HepG2 (cell line): Measurements from ENCODE around the gene LCLAT1. TPM values are rescaled to one million over a fixed set of nuclear protein-coding genes. Genes with fewer than 3 reads are reported as not detected.

Source experiments
- ATAC-seq: fragments of 200-7000 bp; cut with Tn5 transposase; 3 replicates; pipeline ENCODE4 v1.9.1; 2020; ENCODE audit warnings: mild to moderate bottlenecking, moderate library complexity
- BruUV-seq: library from RNA; stranded (reverse); fragments of 400-500 nt; replicated peaks from 2 replicates; lab custom pipeline; 2021; lab: Mats Ljungman, UMichigan
- CTCF ChIA-PET: fragments of 300-600 bp; formaldehyde crosslinking; extraction: SDS; loops from one replicate; lab custom pipeline; 2021; ENCODE audit warnings: low total read pairs, inconsistent platforms, low intra/inter-chr PET ratio; lab: Yijun Ruan, JAX
- POLR2A ChIA-PET: fragments of 350-600 bp; sonication (Branson Sonifier 250); formaldehyde crosslinking; loops from one replicate; lab custom pipeline; 2020; ENCODE audit warnings: antibody characterized with exemption, inconsistent platforms; lab: Yijun Ruan, JAX
- DNase-seq: peaks from one replicate; pipeline ENCODE4 v3.0.0-alpha.2; 2015; ENCODE audit warnings: low spot score
- FAIRE-seq: peaks from 3 replicates; lab custom pipeline; 2011; peaks lifted over from hg19 to GRCh38; lab: Jason Lieb, UNC
- H2AFZ ChIP-seq: one replicate; pipeline ENCODE4 v1.6.1; 2011; ENCODE audit warnings: low read length, inconsistent platforms
- H3K27ac ChIP-seq: fragments of 300-600 bp; 3 replicates; pipeline ENCODE4 v1.8.0; 2011; ENCODE audit warnings: mixed run types, mild to moderate bottlenecking, mixed read lengths, low read length, inconsistent platforms; ENCODE audit not compliant: insufficient read depth; ENCODE audit errors: extremely low read length
- H3K27me3 ChIP-seq, 2 experiments: fragments of 200-600 bp in 1 of 2; 2 replicates in 1 of 2; 3 replicates in 1 of 2; pipeline versions ENCODE4 v1.6.0 to v1.8.0; 2011; ENCODE audit warnings: low read length in 2 of 2, mild to moderate bottlenecking in 2 of 2, moderate library complexity in 2 of 2, inconsistent platforms in 1 of 2; ENCODE audit not compliant: insufficient read depth in 2 of 2, control insufficient read depth in 1 of 2
- H3K36me3 ChIP-seq, 2 experiments: fragments of 200-600 bp in 1 of 2; replicated peaks in 1 of 2; 2 replicates in 1 of 2; 3 replicates in 1 of 2; pipeline versions ENCODE4 v1.5.1 to v1.8.0; 2011; ENCODE audit warnings: low read length in 2 of 2, inconsistent platforms in 1 of 2; ENCODE audit not compliant: insufficient read depth in 2 of 2, control insufficient read depth in 1 of 2
- H3K4me1 ChIP-seq: 2 replicates; pipeline ENCODE4 v1.5.1; 2012; ENCODE audit warnings: low read length, inconsistent platforms; ENCODE audit not compliant: insufficient read depth
- H3K4me2 ChIP-seq: 2 replicates; pipeline ENCODE4 v1.6.0; 2011; ENCODE audit warnings: low read depth, low read length, inconsistent platforms
- H3K4me3 ChIP-seq, 3 experiments: fragments of 200-600 bp in 1 of 3; sonication (generic), shearing (Covaris generic) in 1 of 3; replicated peaks in 1 of 3; 2 replicates each; pipeline ENCODE4 v1.5.1; 2011 to 2016; ENCODE audit warnings: low read length in 3 of 3, inconsistent platforms in 2 of 3, low read depth in 2 of 3, mild to moderate bottlenecking in 2 of 3, control low read depth in 1 of 3, mixed read lengths in 1 of 3; ENCODE audit not compliant: insufficient read depth in 1 of 3
- H3K79me2 ChIP-seq: one replicate; pipeline ENCODE4 v1.6.1; 2011; ENCODE audit warnings: low read length, inconsistent platforms; ENCODE audit not compliant: insufficient read depth
- H3K9ac ChIP-seq: 2 replicates; pipeline ENCODE4 v1.6.0; 2011; ENCODE audit warnings: mild to moderate bottlenecking, low read depth, low read length, inconsistent platforms; ENCODE audit not compliant: insufficient read depth
- H3K9me3 ChIP-seq: 2 replicates; pipeline ENCODE4 v1.5.1; 2012; ENCODE audit warnings: mild to moderate bottlenecking, low read length
- H4K20me1 ChIP-seq: 2 replicates; pipeline ENCODE4 v1.6.0; 2011; ENCODE audit warnings: inconsistent platforms, mild to moderate bottlenecking, low read length, moderate library complexity; ENCODE audit not compliant: insufficient read depth
- ADNP ChIP-seq: sonication (generic); formaldehyde crosslinking; IDR thresholded peaks from 2 replicates; pipeline ENCODE4 v1.4.0; 2020; ENCODE audit warnings: missing genetic modification reagents
- EEA1 ChIP-seq: sonication (generic); formaldehyde crosslinking; IDR thresholded peaks from 2 replicates; pipeline ENCODE4 v1.5.1; 2020; ENCODE audit warnings: mild to moderate bottlenecking, missing genetic modification reagents, borderline replicate concordance
- JUN ChIP-seq: sonication (generic); formaldehyde crosslinking; IDR thresholded peaks from 2 replicates; pipeline ENCODE4 v1.4.0; 2020; ENCODE audit warnings: mild to moderate bottlenecking, missing genetic modification reagents
- PHF8 ChIP-seq: sonication (generic); formaldehyde crosslinking; IDR thresholded peaks from 2 replicates; pipeline ENCODE4 v1.5.0; 2020; ENCODE audit warnings: missing genetic modification reagents
- PRPF4 ChIP-seq: fragments of 200-400 bp; formaldehyde crosslinking; IDR thresholded peaks from 2 replicates; pipeline ENCODE4 v1.6.1; 2016; ENCODE audit warnings: low read length, low read depth; ENCODE audit not compliant: poor library complexity, severe bottlenecking
- SMARCE1 ChIP-seq: fragments of 450-650 bp; IDR thresholded peaks from 2 replicates; pipeline ENCODE4 v1.6.1; 2017; ENCODE audit warnings: borderline replicate concordance
- ZNF468 ChIP-seq: sonication (generic); formaldehyde crosslinking; IDR thresholded peaks from 2 replicates; pipeline ENCODE4 v1.8.0; 2022; ENCODE audit warnings: mild to moderate bottlenecking, moderate library complexity, missing genetic modification reagents
- ZNF547 ChIP-seq: sonication (generic); formaldehyde crosslinking; IDR thresholded peaks from 2 replicates; pipeline ENCODE4 v1.5.1; 2020; ENCODE audit warnings: mild to moderate bottlenecking, missing genetic modification reagents
- WGBS: methylation state at CpG from one replicate; pipeline ENCODE4 v1.1.6; 2017; ENCODE audit warnings: low lambda C conversion rate; 5-methylcytosine and 5-hydroxymethylcytosine counted together
- in situ Hi-C: cut with HindIII; loops from 2 replicates; pipeline ENCODE4 v1.10.0; 2017; ENCODE audit warnings: low pct_unique_long_range_greater_than_20kb; ENCODE audit not compliant: extremely low pct_ligation_motif_present
- intact Hi-C: fragments of 100-400 bp; cut with micrococcal nuclease; formaldehyde crosslinking; loops from one replicate; pipeline ENCODE4 v1.10.0; 2022; ENCODE audit not compliant: unreplicated experiment
- polyA plus RNA-seq, 8 experiments: library from polyadenylated mRNA; depleted of rRNA in 3 of 8; stranded (reverse) in 7 of 8; unstranded in 1 of 8; fragments of >200 nt; fragmentation: Illumina TruSeq in 4 of 8; extraction: Trizol in 4 of 8; gene quantifications; 2 replicates each; pipeline versions ENCODE4 v1.2.1 to v1.2.3, GENCODE V29; 2011 to 2016; ENCODE audit warnings: low read depth in 4 of 8, missing spikeins in 1 of 8, mixed read lengths in 1 of 8; ENCODE audit not compliant: insufficient read depth in 1 of 8
- total RNA-seq, 5 experiments: library from RNA; depleted of rRNA; stranded (reverse); fragments of >200 nt; fragmentation: Illumina TruSeq; extraction: Trizol; gene quantifications; 2 replicates each; pipeline ENCODE4 v1.2.3, GENCODE V29; 2016; ENCODE audit warnings: low read depth in 1 of 5
- TF ChIP-seq, protein P1 (sequence below): sonication (generic); formaldehyde crosslinking; IDR thresholded peaks from 2 replicates; pipeline ENCODE4 v1.4.0; 2020; ENCODE audit warnings: missing genetic modification reagents, borderline replicate concordance

The LCLAT1 gene
- total and polyA plus RNA-seq, 2 of the 13 experiments (the other 11 are each of a cell fraction or from before 2014, with no cell fraction given) = 18.0 to 28.0 TPM

DNA sequence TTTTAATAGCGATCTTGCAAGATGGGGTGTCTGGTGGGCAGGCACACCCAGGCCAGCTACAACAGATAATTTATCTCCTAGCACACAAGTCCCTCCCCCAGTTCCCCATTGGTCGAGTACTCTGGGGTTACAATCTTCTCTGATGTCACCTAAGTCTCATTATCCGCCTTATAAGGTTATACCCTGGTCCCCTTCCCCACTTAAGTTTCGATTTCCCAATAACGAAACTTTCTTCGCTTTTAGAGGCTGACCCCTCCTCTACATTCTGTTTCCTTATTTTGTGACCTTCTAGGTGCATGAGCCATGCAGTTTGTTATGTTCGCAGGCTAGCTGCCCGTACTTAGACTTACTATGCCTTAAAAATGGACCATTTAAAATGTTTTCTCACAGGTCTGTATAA lies 180.1 kb downstream of the LCLAT1 start:
- intact Hi-C loops = no loop called here
- DNase-seq = no peak
- CTCF ChIA-PET = no interaction called here
- WGBS = 96% methylated on average over 8 of the region's 8 CpGs
- in situ Hi-C loops = no loop called here
- Histone ChIP-seq H3K27ac (no peak overlapping the region), H3K4me1 (no peaks in the 10 kb centered on the region), H3K4me3 (no peak overlapping the region), H3K36me3 (peaks cover 2 to 5% of the 10 kb centered on the region in 2 experiments; a peak in 2 of 5 replicates), H3K9me3 (no peaks in the 10 kb centered on the region), H2AFZ (no peak overlapping the region), H3K27me3 (no peaks in the 10 kb centered on the region), H4K20me1 (no peaks in the 10 kb centered on the region), H3K4me2 (no peak overlapping the region), H3K79me2 (no peaks in the 10 kb centered on the region), H3K9ac (no peak overlapping the region)
- TF ChIP-seq JUN (CRISPR knock-in tag) = no peak
- TF ChIP-seq ZNF468 (CRISPR knock-in tag) = no peak
- no peak for TF ChIP-seq PRPF4
- TF ChIP-seq, protein P1, sequence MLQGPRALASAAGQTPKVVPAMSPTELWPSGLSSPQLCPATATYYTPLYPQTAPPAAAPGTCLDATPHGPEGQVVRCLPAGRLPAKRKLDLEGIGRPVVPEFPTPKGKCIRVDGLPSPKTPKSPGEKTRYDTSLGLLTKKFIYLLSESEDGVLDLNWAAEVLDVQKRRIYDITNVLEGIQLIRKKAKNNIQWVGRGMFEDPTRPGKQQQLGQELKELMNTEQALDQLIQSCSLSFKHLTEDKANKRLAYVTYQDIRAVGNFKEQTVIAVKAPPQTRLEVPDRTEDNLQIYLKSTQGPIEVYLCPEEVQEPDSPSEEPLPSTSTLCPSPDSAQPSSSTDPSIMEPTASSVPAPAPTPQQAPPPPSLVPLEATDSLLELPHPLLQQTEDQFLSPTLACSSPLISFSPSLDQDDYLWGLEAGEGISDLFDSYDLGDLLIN = no peak
- BruUV-seq = no TSS peak
- ATAC-seq = no peak
- POLR2A ChIA-PET = no interaction called here
- no peak for FAIRE-seq

DNA sequence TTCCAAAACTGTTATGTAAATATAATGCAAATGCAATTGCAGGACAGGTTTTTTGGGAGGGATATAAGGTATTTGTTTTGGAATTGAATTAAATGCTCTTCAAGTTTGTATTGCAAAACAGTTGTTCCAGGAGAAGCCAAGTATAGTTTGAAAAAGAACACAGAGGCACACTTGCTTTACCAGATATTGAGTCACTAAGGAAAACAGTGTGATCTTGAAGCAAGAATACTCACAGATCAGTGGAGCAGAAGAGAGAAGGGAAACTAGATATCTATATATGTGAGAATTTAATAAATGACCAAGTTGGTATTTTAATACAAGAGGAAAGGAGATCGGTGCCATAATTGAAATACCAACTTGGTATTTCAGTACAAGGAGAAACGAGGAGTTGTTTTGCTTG lies 181.3 kb downstream of the LCLAT1 start:
- over 99% methylated on average over 2 of the region's 2 CpGs for WGBS
- ChIA-PET POLR2A (no interaction called here), CTCF (no interaction called here)
- DNase-seq = no peak
- Histone ChIP-seq H3K9ac (no peak overlapping the region), H3K79me2 (no peaks in the 10 kb centered on the region), H3K4me3 (no peak overlapping the region), H3K9me3 (no peaks in the 10 kb centered on the region), H3K27ac (no peak overlapping the region), H3K4me1 (no peaks in the 10 kb centered on the region), H3K27me3 (no peaks in the 10 kb centered on the region), H4K20me1 (no peaks in the 10 kb centered on the region), H2AFZ (no peak overlapping the region), H3K4me2 (no peak overlapping the region), H3K36me3 (no peaks in the 10 kb centered on the region)
- no peak for FAIRE-seq
- TF ChIP-seq ZNF547 (no peak), PHF8 (CRISPR knock-in tag) (no peak), EEA1 (CRISPR knock-in tag) (no peak), SMARCE1 (no peak), ADNP (CRISPR knock-in tag) (no peak)
- no peak for ATAC-seq
- intact Hi-C loops (no loop called here), in situ Hi-C loops (no loop called here)
- BruUV-seq = no TSS peak
